ENCODE data around the gene NRXN3. TPM values are rescaled to one million over a fixed set of nuclear protein-coding genes. Genes with fewer than 3 reads are reported as not detected.

Gene NRXN3
- total RNA-seq, 1 experiment from 2014 or later, result not detected

GRCh38 chr14:79914595-79914994 lies 1744.4 kb downstream of the NRXN3 start:
- no peaks in the 10 kb centered on the region for H3K36me3 ChIP-seq (ENCODE audit: control insufficient read depth in 1 of 2, insufficient read depth in 2 of 2, low read length in 2 of 2)
- no peaks in the 10 kb centered on the region for H4K20me1 ChIP-seq (ENCODE audit: insufficient read depth)
- H3K27ac ChIP-seq (ENCODE audit: low read depth, low read length), result no peak overlapping the region
- ATAC-seq (no peak), DNase-seq (ENCODE audit: low read depth, low spot score) (no peak)
- H2AFZ ChIP-seq (ENCODE audit: low read depth, low read length, poor library complexity, severe bottlenecking), result no peak overlapping the region
- no peak overlapping the region for H3K9ac ChIP-seq (ENCODE audit: low read length)
- H3K79me2 ChIP-seq (ENCODE audit: insufficient read depth, low read length), result no peaks in the 10 kb centered on the region
- H3K4me3 ChIP-seq (replicated peaks in 1 of 2; ENCODE audit: low read depth in 1 of 2, low read length in 2 of 2), result no peak overlapping the region
- TF ChIP-seq YY1 (IDR thresholded peaks at IDR 0.05; ENCODE audit: extremely low read depth, insufficient replicate concordance, low read depth, low read length) (no peak), TCF7L2 (IDR thresholded peaks at IDR 0.05; ENCODE audit: borderline replicate concordance, extremely low read depth, insufficient read depth, insufficient read length) (no peak), FOSL1 (IDR thresholded peaks at IDR 0.05; ENCODE audit: low read depth) (no peak), RAD21 (IDR thresholded peaks at IDR 0.05; ENCODE audit: low read depth) (no peak), SRF (IDR thresholded peaks at IDR 0.05; ENCODE audit: low read depth) (no peak), REST (IDR thresholded peaks at IDR 0.05; ENCODE audit: low read depth) (no peak), CEBPB (IDR thresholded peaks at IDR 0.05; ENCODE audit: low read depth) (no peak), EZH2phosphoT487 (IDR thresholded peaks at IDR 0.05; ENCODE audit: borderline replicate concordance) (no peak)
- intact Hi-C loops (cut with micrococcal nuclease), result no loop called here
- CTCF ChIA-PET, result no interaction called here
- peaks cover 9 to 24% of the 10 kb centered on the region in 2 experiments; a peak in 3 of 4 replicates for H3K9me3 ChIP-seq (ENCODE audit: control insufficient read depth in 1 of 2, insufficient read depth in 1 of 2, low read depth in 1 of 2, low read length in 2 of 2)
- H3K4me1 ChIP-seq (ENCODE audit: control insufficient read depth in 1 of 2, insufficient read depth in 2 of 2, low read length in 2 of 2), result no peaks in the 10 kb centered on the region
- no peaks in the 10 kb centered on the region for H3K27me3 ChIP-seq (ENCODE audit: insufficient read depth, low read length)
- H3K4me2 ChIP-seq (ENCODE audit: low read length), result no peak overlapping the region
- POLR2A ChIA-PET, result no interaction called here
- H3K9me2 ChIP-seq (ENCODE audit: insufficient read depth), result no peaks in the 10 kb centered on the region
- RAD21 ChIA-PET (ENCODE audit: low non-redundant PET in 1 of 2, low total read pairs in 2 of 2, uncharacterized antibody in 2 of 2, unreplicated experiment in 2 of 2), result no interaction called here
- no TSS peak for BruUV-seq (replicated peaks)

Measured in HCT116 (cell line).